Choroid plexus epithelial cell (primary cell): ENCODE results near the gene ZNF423.

Source experiments
- DNase-seq: peaks from one replicate; pipeline ENCODE4 v3.0.0-alpha.2; 2010; ENCODE audit warnings: low read depth
- H3K4me3 ChIP-seq: 2 replicates; pipeline ENCODE4 v1.5.1; 2011; ENCODE audit warnings: low read depth, mild to moderate bottlenecking, control low read depth, low read length, moderate library complexity
- CTCF ChIP-seq: conservative IDR thresholded peaks from 2 replicates; pipeline ENCODE4 v1.5.1; 2011; ENCODE audit warnings: low read depth, mild to moderate bottlenecking, control low read depth, inconsistent platforms, low read length, moderate library complexity

ZNF423 gene

GRCh38 chr16:49717689-49718088, 138.2 kb downstream of the ZNF423 start:
- no peak for DNase-seq
- no peak overlapping the region for H3K4me3 ChIP-seq
- no peak for TF ChIP-seq CTCF

- H3K4me3 ChIP-seq: no peak overlapping the region
- DNase-seq: no peak
- no peak for TF ChIP-seq CTCF
Measured at GRCh38 chr16:49716339-49716934, 139.5 kb downstream of the ZNF423 start.

GRCh38 chr16:49713770-49714169, 142.1 kb downstream of the ZNF423 start:
- no peak for DNase-seq
- no peak overlapping the region for H3K4me3 ChIP-seq
- no peak for TF ChIP-seq CTCF

- no peak overlapping the region for H3K4me3 ChIP-seq
- TF ChIP-seq CTCF: no peak
- DNase-seq: no peak
Measured at GRCh38 chr16:49712542-49712941, 143.4 kb downstream of the ZNF423 start.

- no peak for TF ChIP-seq CTCF
- H3K4me3 ChIP-seq: no peak overlapping the region
- no peak for DNase-seq
Measured at GRCh38 chr16:49712106-49712505, 143.8 kb downstream of the ZNF423 start.

GRCh38 chr16:49709057-49709456, 146.9 kb downstream of the ZNF423 start:
- no peak for DNase-seq
- TF ChIP-seq CTCF: no peak

GRCh38 chr16:49708491-49708890, 147.4 kb downstream of the ZNF423 start:
- no peak for TF ChIP-seq CTCF
- H3K4me3 ChIP-seq: no peak overlapping the region
- no peak for DNase-seq

More at GRCh38 chr16:49709057-49709456, 146.9 kb downstream of the ZNF423 start:
- no peak overlapping the region for H3K4me3 ChIP-seq
